TTC549 (cell line): ENCODE measurements around the gene MBD3L1.

Source experiments
- FAIRE-seq: peaks from 2 replicates; lab custom pipeline; 2012; peaks lifted over from hg19 to GRCh38; lab: Jason Lieb, UNC

MBD3L1 gene

DNA sequence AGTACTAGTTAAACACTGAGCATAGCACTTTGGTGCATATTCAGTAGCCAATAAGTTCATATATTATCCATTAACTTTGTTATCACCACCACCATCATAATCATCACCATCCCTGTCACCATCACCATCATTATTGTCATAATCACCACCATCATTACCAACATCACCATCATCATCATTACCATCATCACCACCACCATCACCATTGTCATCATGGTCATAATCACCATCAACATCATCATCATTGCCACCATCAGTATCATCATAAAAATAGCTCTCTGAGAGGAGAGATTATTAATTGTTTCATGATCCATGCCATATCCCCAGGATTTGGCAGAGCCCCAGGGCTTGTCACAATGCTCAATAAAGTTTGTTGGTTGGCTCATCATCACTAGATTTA lies 49.3 kb downstream of the MBD3L1 start:
- FAIRE-seq, result no peak

DNA sequence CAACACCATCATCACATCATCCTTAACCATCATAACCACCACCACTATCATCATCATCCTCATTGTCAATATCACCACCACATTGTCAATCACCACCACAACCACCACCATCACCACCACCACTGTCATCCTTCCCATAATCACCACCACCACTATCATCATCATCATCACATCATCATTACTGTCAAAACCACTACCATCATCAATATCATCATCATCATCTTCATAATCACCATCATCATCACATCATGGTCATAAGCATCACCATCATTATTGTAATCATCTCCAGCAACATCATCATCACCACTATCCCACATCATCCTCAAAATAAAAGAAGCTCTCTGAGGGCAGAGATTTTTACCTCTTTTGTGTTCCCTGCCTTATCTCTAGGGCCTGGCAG lies 52.2 kb downstream of the MBD3L1 start:
- FAIRE-seq, result no peak

DNA sequence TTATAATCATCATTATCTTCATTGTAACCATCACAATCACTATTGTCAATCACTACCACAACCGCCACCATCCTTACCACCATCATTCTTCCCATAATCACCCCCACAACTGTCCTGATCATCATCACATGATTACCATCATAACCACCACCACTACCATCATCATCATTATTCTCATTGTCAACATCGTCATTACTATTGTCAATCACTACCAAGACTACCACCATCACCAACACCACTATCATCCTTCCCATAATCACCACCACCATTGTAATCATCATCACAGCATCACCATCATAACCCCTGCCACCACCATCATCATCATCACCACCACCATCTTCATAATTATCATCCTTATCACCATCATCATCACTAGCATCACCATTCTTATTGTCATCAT lies 55.2 kb downstream of the MBD3L1 start:
- FAIRE-seq, result no peak

DNA sequence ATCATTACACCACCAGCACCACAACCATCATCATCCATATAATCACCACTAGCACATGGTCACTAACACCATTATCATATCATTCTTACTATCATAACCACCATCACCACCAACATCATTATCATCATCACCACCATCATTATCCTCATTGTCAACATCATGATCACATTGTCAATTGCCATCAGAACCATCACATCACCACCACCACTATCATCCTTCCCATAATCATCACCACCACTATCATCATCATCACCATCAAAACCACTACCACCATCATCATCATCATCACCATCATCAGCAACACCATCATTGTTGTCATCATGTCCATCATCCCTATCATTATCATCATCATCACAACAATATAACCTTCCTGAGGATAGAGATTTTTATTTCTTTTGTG lies 58.1 kb downstream of the MBD3L1 start:
- no peak for FAIRE-seq
